GM12878 (cell line): Measurements from ENCODE around the gene ATP6V0A1. TPM values are rescaled to one million over a fixed set of nuclear protein-coding genes. Genes with fewer than 3 reads are reported as not detected.

Experiments
- ATAC-seq: fragments of 200-7000 bp; cut with Tn5 transposase; 3 replicates; pipeline ENCODE4 v1.9.1; 2020; ENCODE audit warnings: mild to moderate bottlenecking, moderate library complexity
- BruUV-seq: library from RNA; stranded (reverse); fragments of 400-500 nt; replicated peaks from 2 replicates; lab custom pipeline; 2021; lab: Mats Ljungman, UMichigan
- CTCF ChIA-PET: fragments of 300-600 bp; sonication (Branson Sonifier 250); formaldehyde crosslinking; extraction: SDS; loops from one replicate; lab custom pipeline; 2021; ENCODE audit warnings: inconsistent platforms; lab: Yijun Ruan, JAX
- POLR2A ChIA-PET: fragments of 350-600 bp; formaldehyde crosslinking; extraction: SDS; loops from one replicate; lab custom pipeline; 2021; ENCODE audit warnings: inconsistent platforms; lab: Charles Lee
- RAD21 ChIA-PET: fragments of 300-600 bp; sonication (Branson Sonifier 250); formaldehyde crosslinking; loops from one replicate; lab custom pipeline; 2023; ENCODE audit warnings: antibody characterized with exemption; ENCODE audit not compliant: unreplicated experiment; lab: Charles Lee
- SMC1A ChIA-PET: fragments of 300-600 bp; sonication (Branson Sonifier 250); formaldehyde crosslinking; loops from one replicate; lab custom pipeline; 2023; ENCODE audit not compliant: unreplicated experiment, uncharacterized antibody; lab: Charles Lee
- DNase-seq: peaks from one replicate; pipeline ENCODE4 v3.0.0-alpha.2; 2011; ENCODE audit warnings: low read depth, low spot score
- FAIRE-seq: peaks from 3 replicates; lab custom pipeline; 2011; peaks lifted over from hg19 to GRCh38; lab: Jason Lieb, UNC
- H2AFZ ChIP-seq: 2 replicates; pipeline ENCODE4 v1.6.0; 2011; ENCODE audit warnings: low read depth, low read length, control low read depth; ENCODE audit not compliant: control insufficient read depth
- H3K27ac ChIP-seq: 2 replicates; pipeline ENCODE4 v1.5.1; 2011; ENCODE audit warnings: control low read depth; ENCODE audit not compliant: control insufficient read depth, insufficient read depth
- H3K27me3 ChIP-seq, 2 experiments: replicated peaks in 1 of 2; 2 replicates each; pipeline versions ENCODE4 v1.6.0 to v1.6.1; 2011; ENCODE audit warnings: low read length in 1 of 2; ENCODE audit not compliant: control insufficient read depth in 2 of 2, insufficient read depth in 2 of 2
- H3K36me3 ChIP-seq, 2 experiments: 2 replicates each; pipeline ENCODE4 v1.5.1; 2011; ENCODE audit warnings: low read length in 1 of 2; ENCODE audit not compliant: control insufficient read depth in 2 of 2, insufficient read depth in 2 of 2
- H3K4me1 ChIP-seq: 2 replicates; pipeline ENCODE4 v1.6.1; 2011; ENCODE audit warnings: mild to moderate bottlenecking, low read length, moderate library complexity, mixed read lengths; ENCODE audit not compliant: control insufficient read depth, insufficient read depth
- H3K4me2 ChIP-seq: 2 replicates; pipeline ENCODE4 v1.6.0; 2011; ENCODE audit warnings: control low read depth; ENCODE audit not compliant: control insufficient read depth, insufficient read depth
- H3K4me3 ChIP-seq: fragments of 200-600 bp; sonication (generic); 2 replicates; pipeline ENCODE4 v1.5.1; 2016
- H3K79me2 ChIP-seq: 2 replicates; pipeline ENCODE4 v1.6.0; 2011; ENCODE audit warnings: low read length; ENCODE audit not compliant: control insufficient read depth, insufficient read depth
- H3K9ac ChIP-seq: 2 replicates; pipeline ENCODE4 v1.8.0; 2011; ENCODE audit warnings: low read length, control low read depth, mixed read lengths; ENCODE audit not compliant: control insufficient read depth, insufficient read depth
- H3K9me3 ChIP-seq: replicated peaks from 3 replicates; pipeline ENCODE4 v1.5.1; 2011; ENCODE audit warnings: mild to moderate bottlenecking, low read length; ENCODE audit not compliant: control insufficient read depth, insufficient read depth
- H4K20me1 ChIP-seq: 2 replicates; pipeline ENCODE4 v1.6.0; 2011; ENCODE audit not compliant: control insufficient read depth, insufficient read depth
- ATF3 ChIP-seq: IDR thresholded peaks from 2 replicates; pipeline ENCODE4 v1.6.1; 2011; ENCODE audit warnings: low read depth, mild to moderate bottlenecking, low read length, moderate library complexity, borderline replicate concordance; ENCODE audit errors: extremely low read depth
- BACH1 ChIP-seq: fragments of 450-650 bp; IDR thresholded peaks from 2 replicates; pipeline ENCODE4 v1.6.1; 2017; ENCODE audit warnings: mild to moderate bottlenecking, borderline replicate concordance
- BHLHE40 ChIP-seq, 2 experiments: fragments of 450-650 bp in 1 of 2; IDR thresholded peaks; 2 replicates each; pipeline ENCODE4 v1.6.1; 2011 to 2017; ENCODE audit warnings: low read depth in 2 of 2, borderline replicate concordance in 1 of 2, improper control_type of control experiment in 1 of 2, low read length in 1 of 2, mild to moderate bottlenecking in 1 of 2
- CEBPB ChIP-seq, 2 experiments: fragments of 150-350 bp in 1 of 2; IDR thresholded peaks; 2 replicates each; pipeline ENCODE4 v1.6.1; 2012 to 2014; ENCODE audit warnings: low read depth in 2 of 2, low read length in 2 of 2, borderline replicate concordance in 1 of 2, inconsistent platforms in 1 of 2
- EGR1 ChIP-seq, 2 experiments: IDR thresholded peaks; 1 replicate in 1 of 2; 2 replicates in 1 of 2; pipeline ENCODE4 v1.6.1; 2011 to 2012; ENCODE audit warnings: low read depth in 2 of 2, low read length in 2 of 2, borderline replicate concordance in 1 of 2, mild to moderate bottlenecking in 1 of 2, moderate library complexity in 1 of 2
- EP300 ChIP-seq, 2 experiments: fragments of 150-350 bp in 1 of 2; IDR thresholded peaks; 2 replicates each; pipeline ENCODE4 v1.6.1; 2011 to 2012; ENCODE audit warnings: low read depth in 2 of 2, low read length in 2 of 2, borderline replicate concordance in 1 of 2, improper control_type of control experiment in 1 of 2, inconsistent platforms in 1 of 2; ENCODE audit not compliant: control insufficient read depth in 1 of 2
- ESRRA ChIP-seq: IDR thresholded peaks from 2 replicates; pipeline ENCODE4 v1.6.1; 2012; ENCODE audit warnings: mild to moderate bottlenecking, low read length, improper control_type of control experiment
- GATAD2B ChIP-seq: fragments of 450-650 bp; conservative IDR thresholded peaks from 2 replicates; pipeline ENCODE4 v1.6.1; 2017; ENCODE audit warnings: low read depth, mild to moderate bottlenecking, moderate library complexity
- IKZF2 ChIP-seq, 2 experiments: fragments of 450-650 bp; IDR thresholded peaks; 2 replicates each; pipeline ENCODE4 v1.6.1; 2017; ENCODE audit warnings: mild to moderate bottlenecking in 2 of 2, moderate library complexity in 2 of 2
- MXI1 ChIP-seq: fragments of 150-350 bp; IDR thresholded peaks from 2 replicates; pipeline ENCODE4 v1.6.1; 2011; ENCODE audit warnings: low read depth, mild to moderate bottlenecking, inconsistent platforms, low read length, improper control_type of control experiment
- NFYB ChIP-seq: IDR thresholded peaks from 2 replicates; pipeline ENCODE4 v1.6.1; 2011; ENCODE audit warnings: low read depth, mild to moderate bottlenecking, low read length, improper control_type of control experiment, moderate library complexity; ENCODE audit not compliant: insufficient read depth
- PAX5 ChIP-seq: IDR thresholded peaks from 2 replicates; pipeline ENCODE4 v1.6.1; 2011; ENCODE audit warnings: low read depth, low read length, borderline replicate concordance
- PKNOX1 ChIP-seq: fragments of 450-650 bp; IDR thresholded peaks from 2 replicates; pipeline ENCODE4 v1.6.1; 2016; ENCODE audit warnings: mild to moderate bottlenecking
- POLR2AphosphoS5 ChIP-seq: IDR thresholded peaks from 2 replicates; pipeline ENCODE4 v1.6.1; 2011; ENCODE audit warnings: mild to moderate bottlenecking, low read length, inconsistent platforms
- SUPT20H ChIP-seq: IDR thresholded peaks from 2 replicates; pipeline ENCODE4 v1.6.1; 2011; ENCODE audit warnings: low read depth, mild to moderate bottlenecking, low read length, moderate library complexity, borderline replicate concordance; ENCODE audit not compliant: control insufficient read depth
- TBL1XR1 ChIP-seq: IDR thresholded peaks from 2 replicates; pipeline ENCODE4 v1.6.1; 2012; ENCODE audit warnings: low read depth, low read length, improper control_type of control experiment
- WRNIP1 ChIP-seq: IDR thresholded peaks from 2 replicates; pipeline ENCODE4 v1.6.1; 2011; ENCODE audit warnings: low read depth, low read length, improper control_type of control experiment, borderline replicate concordance
- ZNF207 ChIP-seq: fragments of 450-650 bp; IDR thresholded peaks from 2 replicates; pipeline ENCODE4 v1.6.1; 2014; ENCODE audit warnings: antibody characterized with exemption, mild to moderate bottlenecking, borderline replicate concordance
- WGBS: methylation state at CpG from one replicate; pipeline ENCODE4 v1.1.6; 2016; ENCODE audit warnings: low lambda C conversion rate; ENCODE audit not compliant: insufficient replicate concordance, insufficient coverage; ENCODE audit errors: missing lambda C conversion rate; 5-methylcytosine and 5-hydroxymethylcytosine counted together
- in situ Hi-C: fragments of 300-500 bp; cut with MboI; formaldehyde crosslinking; loops from 9 replicates; pipeline ENCODE4 v1.14.3; 2018; ENCODE audit warnings: mixed read lengths
- intact Hi-C: fragments of 100-400 bp; cut with micrococcal nuclease; formaldehyde crosslinking; loops from one replicate; pipeline ENCODE4 v1.14.2; 2022; ENCODE audit not compliant: unreplicated experiment
- polyA plus RNA-seq, 11 experiments: library from polyadenylated mRNA; depleted of rRNA in 4 of 11; unstranded in 6 of 11; stranded (reverse) in 5 of 11; fragments of >200 nt; fragmentation: Nextera tagmentation in 4 of 11; fragmentation: Illumina TruSeq in 1 of 11; extraction: Ambion mirVana in 4 of 11; extraction: Trizol in 1 of 11; gene quantifications; 1 replicate in 1 of 11; 2 replicates in 10 of 11; pipeline versions ENCODE4 v1.2.1 to v1.2.3, GENCODE V29; 2011 to 2016; ENCODE audit warnings: inconsistent platforms in 2 of 11, missing spikeins in 2 of 11, low read depth in 1 of 11
- total RNA-seq, 4 experiments: library from RNA; depleted of rRNA in 3 of 4; stranded (reverse); fragments of >200 nt in 3 of 4; fragmentation: Illumina TruSeq in 1 of 4; extraction: Trizol in 1 of 4; gene quantifications; 2 replicates each; pipeline versions ENCODE4 v1.2.1 to v1.2.3, GENCODE V29; 2013 to 2021
- TF ChIP-seq, protein P1 (sequence below): IDR thresholded peaks from 2 replicates; pipeline ENCODE4 v1.6.1; 2011; ENCODE audit warnings: mild to moderate bottlenecking, low read depth, low read length, moderate library complexity; ENCODE audit not compliant: insufficient replicate concordance

The ATP6V0A1 gene
- total and polyA plus RNA-seq, 10 of the 15 experiments (the other 5 are each of a cell fraction or from before 2014, with no cell fraction given): 3.0 to 76.6 (median 30.9) TPM

DNA sequence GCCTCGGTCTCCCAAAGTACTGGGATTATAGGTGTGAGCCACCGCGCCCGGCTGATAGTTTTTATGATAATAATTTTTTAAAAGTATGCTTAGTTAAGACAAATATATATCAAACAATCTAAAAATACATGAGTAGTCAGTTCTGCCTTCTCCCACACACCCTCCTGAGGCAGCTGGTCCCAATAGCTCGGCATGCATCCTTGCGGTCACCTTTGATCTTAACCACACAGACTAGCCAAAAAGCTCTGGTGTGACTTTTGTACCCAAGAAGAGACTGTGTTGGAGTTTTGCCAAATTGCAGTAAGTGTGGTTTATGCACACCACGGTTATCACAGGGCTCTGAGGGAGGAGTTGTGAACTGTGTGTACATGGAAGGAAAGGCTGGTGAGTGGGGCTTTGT lies 25.6 kb downstream of the ATP6V0A1 start:
- BruUV-seq: no TSS peak
- Histone ChIP-seq H3K79me2 (no peaks in the 10 kb centered on the region), H3K36me3 (peaks cover 12 to 15% of the 10 kb centered on the region in 2 experiments), H3K9me3 (no peaks in the 10 kb centered on the region), H3K4me1 (no peaks in the 10 kb centered on the region), H3K27me3 (no peaks in the 10 kb centered on the region), H2AFZ (no peak overlapping the region), H3K4me2 (no peak overlapping the region), H3K27ac (no peak overlapping the region), H4K20me1 (no peaks in the 10 kb centered on the region), H3K9ac (no peak overlapping the region), H3K4me3 (no peak overlapping the region)
- CTCF ChIA-PET: interaction anchor here (0.7 to 2.4 kb wide), 10 partner anchors 10 to 169 kb away, joined by 3 to 7 read pairs (median 5); no protein-coding TSS in a partner anchor
- FAIRE-seq (peak; percentile 35), ATAC-seq (peak; percentile 92), DNase-seq (peak; percentile 70)
- in situ Hi-C loops: no loop called here
- intact Hi-C loops: no loop called here
- POLR2A ChIA-PET: no interaction called here
- WGBS: 82% methylated on average over 7 of the region's 7 CpGs
- RAD21 ChIA-PET: interaction anchor here (0.7 kb wide), 4 partner anchors 9 to 532 kb away, joined by 3 read pairs; no protein-coding TSS in a partner anchor
- SMC1A ChIA-PET: interaction anchor here (1.0 to 2.8 kb wide), 4 partner anchors 9 to 44 kb away, joined by 3 to 13 read pairs (median 4); no protein-coding TSS in a partner anchor
- TF ChIP-seq EP300 (IDR thresholded peaks at IDR 0.05; ENCODE audit: borderline replicate concordance in 1 of 2, control insufficient read depth in 1 of 2, low read depth in 2 of 2, low read length in 2 of 2) (peak; percentile 34 to 43; a peak in 1 of 4 replicates), ATF3 (no peak), POLR2AphosphoS5 (no peak), ESRRA (no peak), MXI1 (no peak), ZNF207 (no peak), NFYB (no peak), PAX5 (peak; percentile 50; the same call in 1 of the 2 replicates), EGR1 (IDR thresholded peaks at IDR 0.05; ENCODE audit: borderline replicate concordance in 1 of 2, low read depth in 2 of 2, low read length in 2 of 2) (0 out of 3 replicates have a peak, but pooled peaks of 1 of the 2 experiments have one; percentile 29), IKZF2 (IDR thresholded peaks at IDR 0.05) (peak; percentile 92 to 94), GATAD2B (peak; percentile 80), WRNIP1 (no peak), TBL1XR1 (no peak), CEBPB (IDR thresholded peaks at IDR 0.05; ENCODE audit: borderline replicate concordance in 1 of 2, low read depth in 2 of 2, low read length in 2 of 2) (no peak), BACH1 (peak; percentile 57; the same call in 1 of the 2 replicates), SUPT20H (no peak), BHLHE40 (IDR thresholded peaks at IDR 0.05; ENCODE audit: borderline replicate concordance in 1 of 2, low read depth in 2 of 2, low read length in 1 of 2) (peak; percentile 77 to 92; a peak in 3 of 4 replicates), PKNOX1 (no peak)
- TF ChIP-seq, protein P1, sequence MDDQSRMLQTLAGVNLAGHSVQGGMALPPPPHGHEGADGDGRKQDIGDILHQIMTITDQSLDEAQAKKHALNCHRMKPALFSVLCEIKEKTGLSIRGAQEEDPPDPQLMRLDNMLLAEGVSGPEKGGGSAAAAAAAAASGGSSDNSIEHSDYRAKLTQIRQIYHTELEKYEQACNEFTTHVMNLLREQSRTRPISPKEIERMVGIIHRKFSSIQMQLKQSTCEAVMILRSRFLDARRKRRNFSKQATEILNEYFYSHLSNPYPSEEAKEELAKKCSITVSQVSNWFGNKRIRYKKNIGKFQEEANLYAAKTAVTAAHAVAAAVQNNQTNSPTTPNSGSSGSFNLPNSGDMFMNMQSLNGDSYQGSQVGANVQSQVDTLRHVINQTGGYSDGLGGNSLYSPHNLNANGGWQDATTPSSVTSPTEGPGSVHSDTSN: no peak
